Measurements from ENCODE around the gene SH3BP2.
A peak's percentile ranks its signal among the peaks of the same experiment; 100 is the strongest.

The SH3BP2 gene

GRCh38 chr4:2804449-2804972, 11.6 kb downstream of the SH3BP2 start:
- DNase-seq = no peak

- DNase-seq = no peak
Measured at GRCh38 chr4:2804973-2805501, 12.2 kb downstream of the SH3BP2 start.

- DNase-seq = no peak
Measured at GRCh38 chr4:2805712-2806389, 13.0 kb downstream of the SH3BP2 start.

GRCh38 chr4:2806390-2807355, 13.8 kb downstream of the SH3BP2 start:
- DNase-seq = no peak

GRCh38 chr4:2807571-2807970, 14.7 kb downstream of the SH3BP2 start:
- no peak for DNase-seq

GRCh38 chr4:2808001-2808400, 15.1 kb downstream of the SH3BP2 start:
- DNase-seq = no peak

- DNase-seq = no peak
Measured at GRCh38 chr4:2809610-2810180, 16.8 kb downstream of the SH3BP2 start.

GRCh38 chr4:2810388-2810787, 17.5 kb downstream of the SH3BP2 start:
- no peak for DNase-seq

GRCh38 chr4:2811830-2812611, 19.1 kb downstream of the SH3BP2 start:
- DNase-seq = peak; percentile 87

GRCh38 chr4:2812612-2813354, 19.9 kb downstream of the SH3BP2 start:
- DNase-seq = no peak

GRCh38 chr4:2813446-2814405, 20.8 kb downstream of the SH3BP2 start:
- DNase-seq = no peak

- no peak for DNase-seq
Measured at GRCh38 chr4:2814627-2815270, 21.9 kb downstream of the SH3BP2 start.

- no peak for DNase-seq
Measured at GRCh38 chr4:2816401-2816954, 23.6 kb downstream of the SH3BP2 start.

GRCh38 chr4:2817137-2817536, 24.3 kb downstream of the SH3BP2 start:
- DNase-seq = no peak

- no peak for DNase-seq
Measured at GRCh38 chr4:2817701-2818350, 24.9 kb downstream of the SH3BP2 start.

GRCh38 chr4:2818351-2818939, 25.6 kb downstream of the SH3BP2 start:
- DNase-seq = no peak

GRCh38 chr4:2819244-2820215, 26.6 kb downstream of the SH3BP2 start:
- DNase-seq = no peak
